ENCODE results near the gene PLPP1. TPM values are rescaled to one million over a fixed set of nuclear protein-coding genes. Genes with fewer than 3 reads are reported as not detected.

PLPP1 gene
- total and polyA plus RNA-seq, 2 of the 8 experiments (the other 6 are each of a cell fraction or from before 2014, with no cell fraction given), result 43.7 to 91.3 TPM

DNA sequence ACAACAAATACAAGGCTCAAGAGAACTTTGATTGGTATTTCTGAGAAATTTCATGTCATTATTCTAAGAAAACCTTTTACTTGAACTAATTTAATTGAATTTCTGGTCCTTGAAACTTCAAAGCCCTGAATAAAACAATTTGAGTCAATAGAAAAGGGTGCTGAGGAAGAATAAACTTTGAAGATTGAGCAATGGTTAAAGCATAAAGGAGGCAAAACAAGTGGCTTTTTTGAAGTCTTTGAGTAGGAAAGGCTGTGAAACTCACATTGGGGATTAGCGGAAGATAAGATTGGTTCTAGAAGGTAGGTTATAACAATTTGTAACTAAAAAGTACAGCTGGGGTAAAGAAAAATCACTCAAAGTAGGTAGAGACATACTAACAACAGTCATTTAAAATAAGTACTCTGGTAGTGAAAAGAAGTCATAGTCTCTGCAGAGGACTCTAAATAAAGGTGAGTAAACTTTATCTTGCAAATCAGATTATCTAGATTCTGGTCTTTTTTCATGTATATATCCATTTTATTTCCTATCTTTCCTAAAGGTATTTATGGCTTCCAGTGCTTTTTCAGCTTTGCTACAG is 6.4 kb upstream of the PLPP1 start:
- Histone ChIP-seq H2AFZ (ENCODE audit: low read length) (no peak overlapping the region), H3K23me2 (ENCODE audit: low read depth, low read length) (no peaks in the 10 kb centered on the region), H3K23ac (ENCODE audit: insufficient read length) (no peak overlapping the region), H2BK5ac (ENCODE audit: low read depth, low read length) (no peak overlapping the region), H3K9me3 (ENCODE audit: insufficient read depth in 2 of 2, low read depth in 1 of 2, low read length in 1 of 2) (no peaks in the 10 kb centered on the region), H3K18ac (ENCODE audit: extremely low read depth, low read length) (no peak overlapping the region), H3K27ac (ENCODE audit: low read depth, low read length) (no peak overlapping the region), H4K20me1 (replicated peaks in 1 of 2; ENCODE audit: control insufficient read depth in 1 of 2, insufficient read depth in 2 of 2, low read length in 2 of 2) (no peaks in the 10 kb centered on the region), H3K4me2 (ENCODE audit: insufficient read depth in 1 of 2, low read depth in 2 of 2, low read length in 2 of 2) (no peak overlapping the region), H2BK15ac (ENCODE audit: low read length) (no peak overlapping the region), H3K27me3 (replicated peaks in 1 of 4; ENCODE audit: control insufficient read depth in 3 of 4, extremely low read depth in 1 of 4, insufficient read depth in 3 of 4, low read length in 3 of 4) (no peaks in the 10 kb centered on the region), H2BK20ac (ENCODE audit: low read length) (no peak overlapping the region), H4K5ac (ENCODE audit: insufficient read length, low read depth, low read length) (no peak overlapping the region), H3K9ac (replicated peaks in 1 of 4; ENCODE audit: extremely low read depth in 1 of 4, low read depth in 3 of 4, low read length in 3 of 4) (no peak overlapping the region), H3K4me1 (replicated peaks in 1 of 4; ENCODE audit: control insufficient read depth in 3 of 4, insufficient read depth in 4 of 4, low read length in 3 of 4) (peaks cover 0 to 5% (median 2%) of the 10 kb centered on the region in 4 experiments; a peak in 4 of 7 replicates), H2BK120ac (replicated peaks; ENCODE audit: low read depth, low read length) (no peak overlapping the region), H3K56ac (replicated peaks; ENCODE audit: insufficient read length, low read depth, low read length) (no peak overlapping the region), H3K14ac (ENCODE audit: insufficient read length) (no peak overlapping the region), H3K79me1 (ENCODE audit: low read depth, low read length) (no peaks in the 10 kb centered on the region), H4K91ac (replicated peaks; ENCODE audit: insufficient read length, low read length) (no peak overlapping the region), H3K79me2 (ENCODE audit: control insufficient read depth in 1 of 2, insufficient read depth in 2 of 2, low read length in 2 of 2) (no peaks in the 10 kb centered on the region), H2AK5ac (ENCODE audit: low read depth, low read length) (no peak overlapping the region), H3K36me3 (ENCODE audit: control insufficient read depth in 2 of 4, insufficient read depth in 4 of 4, low read length in 3 of 4) (no peaks in the 10 kb centered on the region), H2BK12ac (ENCODE audit: low read depth, low read length) (no peak overlapping the region), H3K4me3 (ENCODE audit: extremely low read depth in 1 of 4, insufficient read depth in 2 of 4, low read depth in 3 of 4, low read length in 4 of 4) (no peak overlapping the region), H4K8ac (ENCODE audit: extremely low read depth, insufficient read depth, low read length) (no peak overlapping the region), H3K4ac (replicated peaks; ENCODE audit: insufficient read length, low read depth, low read length) (no peak overlapping the region)
- TF ChIP-seq NANOG (IDR thresholded peaks at IDR 0.05; ENCODE audit: insufficient read depth, low read depth, low read length, poor library complexity, severe bottlenecking), result no peak
- TF ChIP-seq GTF2F1 (IDR thresholded peaks at IDR 0.05; ENCODE audit: borderline replicate concordance, low read depth, low read length), result no peak
- no peak for TF ChIP-seq TAF7 (optimal IDR thresholded peaks at IDR 0.05; ENCODE audit: borderline replicate concordance, low read depth, low read length)
- no peak for TF ChIP-seq EP300 (IDR thresholded peaks at IDR 0.05; ENCODE audit: borderline replicate concordance in 1 of 2, low read depth in 2 of 2, low read length in 2 of 2)
- TF ChIP-seq RXRA (IDR thresholded peaks at IDR 0.05; ENCODE audit: insufficient read depth, low read depth, low read length), result no peak
- TF ChIP-seq TAF1 (IDR thresholded peaks at IDR 0.05; ENCODE audit: low read depth, low read length), result no peak
- TF ChIP-seq POU5F1 (IDR thresholded peaks at IDR 0.05; ENCODE audit: low read depth, low read length), result no peak
- TF ChIP-seq POLR2A (IDR thresholded peaks at IDR 0.05; ENCODE audit: control extremely low read depth in 1 of 2, low read depth in 2 of 2, low read length in 2 of 2), result no peak
- no peak for TF ChIP-seq PHF8 (conservative IDR thresholded peaks at IDR 0.05; ENCODE audit: low read depth, low read length)
- TF ChIP-seq SIX5 (IDR thresholded peaks at IDR 0.05; ENCODE audit: low read depth, low read length), result no peak
- TF ChIP-seq BRCA1 (IDR thresholded peaks at IDR 0.05; ENCODE audit: low read depth, low read length), result no peak
- TF ChIP-seq CHD1 (IDR thresholded peaks at IDR 0.05; ENCODE audit: low read depth, low read length), result no peak
- 94% methylated on average over 1 of the region's 1 CpG; no CpG with 5 or more reads in 1 of the 2 experiments for WGBS, 2 experiments (ENCODE audit: extremely low coverage in 1 of 2, insufficient coverage in 1 of 2, insufficient read length in 1 of 2, insufficient replicate concordance in 2 of 2, low coverage in 1 of 2, low lambda C conversion rate in 2 of 2, missing lambda C conversion rate in 1 of 2)
- POLR2A ChIA-PET (ENCODE audit: partially characterized antibody), result no interaction called here
- FAIRE-seq (no peak), DNase-seq (ENCODE audit: low read depth in 1 of 2, low spot score in 2 of 2) (no peak)
- CTCF ChIA-PET (ENCODE audit: partially characterized antibody), result interaction anchor here (0.6 kb wide), 1 partner anchor 137 kb away, joined by 3 read pairs; no protein-coding TSS in a partner anchor

All from H1 (cell line).